ENCODE data around the gene UBL5.

Gene UBL5

GRCh38 chr19:9858766-9859165, 31.0 kb downstream of the UBL5 start:
- Histone ChIP-seq H3K9ac (ENCODE audit: low read length) (no peak overlapping the region), H3K79me2 (ENCODE audit: insufficient read depth, low read length) (no peaks in the 10 kb centered on the region), H3K36me3 (ENCODE audit: insufficient read depth, low read length) (no peaks in the 10 kb centered on the region), H3K27ac (ENCODE audit: low read depth, low read length, poor library complexity, severe bottlenecking) (no peak overlapping the region), H3K4me3 (ENCODE audit: low read depth, low read length, poor library complexity, severe bottlenecking) (no peak overlapping the region), H3K4me1 (ENCODE audit: insufficient read depth, low read length, severe bottlenecking) (no peaks in the 10 kb centered on the region), H3K9me2 (ENCODE audit: low read depth, low read length) (no peaks in the 10 kb centered on the region), H4K20me1 (ENCODE audit: insufficient read depth, low read length) (no peaks in the 10 kb centered on the region), H2AFZ (ENCODE audit: low read length) (no peak overlapping the region), H3K4me2 (ENCODE audit: low read length) (no peak overlapping the region), H3K9me3 (ENCODE audit: low read length) (no peaks in the 10 kb centered on the region), H3K27me3 (ENCODE audit: insufficient read depth, low read length) (no peaks in the 10 kb centered on the region; the same call in 1 of the 2 replicates), H3F3A (ENCODE audit: insufficient read depth, low read length) (no peaks in the 10 kb centered on the region)
- TF ChIP-seq EZH2 (IDR thresholded peaks at IDR 0.05; ENCODE audit: borderline replicate concordance, low read length), result no peak
- TF ChIP-seq CTCF (IDR thresholded peaks at IDR 0.05; ENCODE audit: low read length), result no peak

DNA sequence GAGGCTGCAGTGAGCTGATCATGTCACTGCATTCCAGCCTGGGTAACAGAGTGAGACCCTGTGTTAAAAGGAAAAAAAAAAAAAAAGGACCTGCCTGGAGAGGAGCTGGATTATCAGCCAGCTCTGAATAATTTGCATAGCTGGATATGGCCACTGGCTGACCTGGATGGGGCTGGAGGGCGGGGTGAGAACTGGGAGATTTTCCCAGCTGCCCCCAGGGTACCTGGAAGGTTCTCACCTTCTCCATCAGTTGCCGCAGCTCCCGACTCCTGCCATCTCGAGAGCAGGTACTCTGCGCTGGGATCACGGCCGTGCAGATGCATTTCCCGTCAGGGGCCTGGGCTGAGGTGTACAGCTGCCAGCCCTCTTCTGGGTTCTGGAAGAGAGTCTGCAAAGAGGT, 32.7 kb downstream of the UBL5 start:
- H3K4me1 ChIP-seq (ENCODE audit: insufficient read depth, low read length, severe bottlenecking), result no peaks in the 10 kb centered on the region
- H3K27ac ChIP-seq (ENCODE audit: low read depth, low read length, poor library complexity, severe bottlenecking), result no peak overlapping the region
- H3K4me3 ChIP-seq (ENCODE audit: low read depth, low read length, poor library complexity, severe bottlenecking), result no peak overlapping the region
- no peaks in the 10 kb centered on the region for H3K9me3 ChIP-seq (ENCODE audit: low read length)
- H3K79me2 ChIP-seq (ENCODE audit: insufficient read depth, low read length), result no peaks in the 10 kb centered on the region
- H3K9me2 ChIP-seq (ENCODE audit: low read depth, low read length), result no peaks in the 10 kb centered on the region
- H3K4me2 ChIP-seq (ENCODE audit: low read length), result no peak overlapping the region
- TF ChIP-seq CTCF (IDR thresholded peaks at IDR 0.05; ENCODE audit: low read length) (no peak), EZH2 (IDR thresholded peaks at IDR 0.05; ENCODE audit: borderline replicate concordance, low read length) (no peak)
- no peak overlapping the region for H3K9ac ChIP-seq (ENCODE audit: low read length)
- no peaks in the 10 kb centered on the region; the same call in 1 of the 2 replicates for H3K27me3 ChIP-seq (ENCODE audit: insufficient read depth, low read length)
- H2AFZ ChIP-seq (ENCODE audit: low read length), result no peak overlapping the region
- no peaks in the 10 kb centered on the region for H4K20me1 ChIP-seq (ENCODE audit: insufficient read depth, low read length)
- no peaks in the 10 kb centered on the region for H3K36me3 ChIP-seq (ENCODE audit: insufficient read depth, low read length)
- no peaks in the 10 kb centered on the region for H3F3A ChIP-seq (ENCODE audit: insufficient read depth, low read length)

DNA sequence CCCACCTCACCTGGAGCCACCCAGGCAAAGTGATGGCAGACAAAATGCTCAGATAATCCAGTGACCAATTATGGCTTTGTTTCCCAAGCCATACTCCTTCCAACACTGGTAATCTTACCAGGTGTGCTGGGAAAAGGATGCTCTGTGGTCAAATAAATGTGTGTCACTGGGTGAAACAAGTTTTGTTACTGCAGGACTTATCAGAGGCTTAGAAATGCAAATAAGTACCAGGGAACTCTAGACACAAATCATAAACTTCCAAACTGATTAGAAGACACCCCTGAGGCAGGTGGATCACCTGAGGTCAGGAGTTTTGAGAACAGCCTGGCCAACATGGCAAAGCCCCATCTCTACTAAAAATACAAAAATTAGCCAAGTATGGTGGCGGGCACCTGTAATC, 33.8 kb downstream of the UBL5 start:
- H3K79me2 ChIP-seq (ENCODE audit: insufficient read depth, low read length), result no peaks in the 10 kb centered on the region
- H3K9ac ChIP-seq (ENCODE audit: low read length), result no peak overlapping the region
- no peaks in the 10 kb centered on the region for H3K36me3 ChIP-seq (ENCODE audit: insufficient read depth, low read length)
- H3K4me1 ChIP-seq (ENCODE audit: insufficient read depth, low read length, severe bottlenecking), result no peaks in the 10 kb centered on the region
- H3K4me2 ChIP-seq (ENCODE audit: low read length), result no peak overlapping the region
- H2AFZ ChIP-seq (ENCODE audit: low read length), result no peak overlapping the region
- no peak for TF ChIP-seq CTCF (IDR thresholded peaks at IDR 0.05; ENCODE audit: low read length)
- TF ChIP-seq EZH2 (IDR thresholded peaks at IDR 0.05; ENCODE audit: borderline replicate concordance, low read length), result no peak
- H3K9me3 ChIP-seq (ENCODE audit: low read length), result no peaks in the 10 kb centered on the region
- no peaks in the 10 kb centered on the region; the same call in 1 of the 2 replicates for H3K27me3 ChIP-seq (ENCODE audit: insufficient read depth, low read length)
- H3K4me3 ChIP-seq (ENCODE audit: low read depth, low read length, poor library complexity, severe bottlenecking), result no peak overlapping the region
- no peak overlapping the region for H3K27ac ChIP-seq (ENCODE audit: low read depth, low read length, poor library complexity, severe bottlenecking)
- no peaks in the 10 kb centered on the region for H3F3A ChIP-seq (ENCODE audit: insufficient read depth, low read length)
- no peaks in the 10 kb centered on the region for H4K20me1 ChIP-seq (ENCODE audit: insufficient read depth, low read length)
- H3K9me2 ChIP-seq (ENCODE audit: low read depth, low read length), result no peaks in the 10 kb centered on the region
